Measurements from ENCODE around the gene CDC7.
A peak's percentile ranks its signal among the peaks of the same experiment; 100 is the strongest.
"Not testable (repeated sequence)": the region's sequence is repeated elsewhere in the genome, so short reads cannot be mapped to it uniquely, and the experiment has no call there.

CDC7 gene

DNA sequence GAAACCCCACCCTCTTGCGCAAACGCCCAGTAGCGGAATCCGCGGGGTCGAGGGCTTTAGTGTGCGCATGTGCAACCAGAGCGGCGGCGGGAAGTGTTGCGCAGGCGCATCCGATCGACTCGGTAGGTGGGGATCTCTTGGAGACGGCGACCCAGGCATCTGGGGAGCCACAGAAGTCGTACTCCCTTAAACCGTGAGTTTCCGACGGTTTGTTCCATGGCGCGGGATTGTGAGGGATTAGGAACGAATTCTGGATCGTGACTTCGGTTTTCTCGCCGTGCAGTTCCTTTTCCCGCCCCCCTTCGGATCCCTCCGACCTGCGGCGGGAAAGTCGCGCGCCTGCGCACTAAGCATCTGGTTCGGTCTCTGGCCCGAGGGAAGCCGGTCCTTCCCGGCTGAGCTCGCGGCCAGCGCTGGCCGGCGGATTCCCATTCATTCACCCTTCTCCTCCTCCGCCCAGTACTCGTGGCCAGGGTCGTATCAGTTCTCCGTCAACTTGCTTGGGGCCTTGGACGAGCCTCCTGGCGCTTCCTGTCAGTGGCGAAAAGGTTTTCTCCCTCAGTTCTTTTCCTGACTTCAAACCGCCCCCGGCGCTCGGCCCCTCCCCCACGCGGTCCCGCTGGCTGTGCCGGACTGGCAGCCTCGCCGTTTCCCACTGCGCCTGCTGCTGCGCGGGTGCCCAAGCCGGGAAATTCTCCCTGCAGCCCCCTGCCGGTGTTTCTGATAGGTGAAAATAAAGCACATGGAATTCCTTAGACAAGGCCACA is at the start of gene CDC7:
Gene CDC7 (plus strand): TSS at position 96 of the 767 bp plus-strand sequence. CDS start 866 bp downstream, outside the sequence.
- peak; percentile 77 to 82 (median 80) for DNase-seq (ENCODE audit: low read depth in 3 of 3)

DNA sequence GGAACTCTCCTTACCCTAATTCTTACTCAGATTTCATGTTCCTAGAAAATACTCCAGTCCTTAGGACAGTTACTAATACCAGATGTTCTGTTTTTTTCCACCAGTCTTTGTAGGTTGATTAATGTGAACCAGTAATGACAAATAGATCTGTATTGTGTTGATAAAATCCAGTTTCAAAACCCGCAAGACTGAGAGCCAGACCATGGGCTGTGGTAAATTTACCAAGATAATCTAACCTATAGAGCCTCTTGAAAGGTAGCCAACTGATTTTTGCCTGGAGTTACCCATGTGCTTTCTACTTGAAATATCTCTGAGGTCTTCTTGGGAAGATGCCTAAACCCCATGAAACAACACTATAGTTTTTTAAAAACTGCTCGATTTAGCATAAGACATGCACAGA is 46.5 kb upstream of the CDC7 start:
- DNase-seq (ENCODE audit: low read depth in 3 of 3): no peak

GRCh38 chr1:91455334-91455733 is 45.3 kb upstream of the CDC7 start:
- DNase-seq (ENCODE audit: low read depth in 3 of 3): no peak

GRCh38 chr1:91455896-91456295 is 44.8 kb upstream of the CDC7 start:
- no peak for DNase-seq (ENCODE audit: low read depth in 3 of 3)

GRCh38 chr1:91465350-91465749 is 35.3 kb upstream of the CDC7 start:
- not testable (repeated sequence) for DNase-seq (ENCODE audit: low read depth in 3 of 3)

- no peak for DNase-seq (ENCODE audit: low read depth in 3 of 3)
These were observed 24.0 kb upstream of the CDC7 start for GRCh38 chr1:91476533-91477217.

DNA sequence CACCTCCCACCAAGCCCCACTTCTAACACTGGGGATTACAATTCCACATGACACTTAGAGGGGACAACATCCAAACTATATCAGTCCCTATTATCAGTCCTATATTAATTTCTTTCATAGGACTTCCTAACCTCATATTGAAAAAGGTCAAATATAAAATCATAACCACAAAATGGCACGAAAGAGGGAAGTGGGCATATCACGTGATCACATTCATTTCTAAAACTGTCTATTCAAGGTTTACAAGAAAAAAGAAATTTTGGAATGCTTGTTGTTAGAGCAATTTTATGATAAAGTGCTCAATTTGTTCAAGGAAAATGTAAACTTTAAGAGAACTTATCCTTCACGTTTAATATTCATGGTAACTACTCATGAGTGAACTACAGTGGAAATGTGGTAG is 13.2 kb upstream of the CDC7 start:
- no peak for DNase-seq (ENCODE audit: low read depth in 3 of 3)

GRCh38 chr1:91490501-91490900 is 10.2 kb upstream of the CDC7 start:
- DNase-seq (ENCODE audit: low read depth in 3 of 3): no peak

GRCh38 chr1:91498035-91498434 is 2.6 kb upstream of the CDC7 start:
- DNase-seq (ENCODE audit: low read depth in 3 of 3): no peak

- DNase-seq (ENCODE audit: low read depth in 3 of 3): no peak
These were observed 2.0 kb upstream of the CDC7 start for GRCh38 chr1:91498498-91499245.

GRCh38 chr1:91499346-91499745 is 1.3 kb upstream of the CDC7 start:
- no peak for DNase-seq (ENCODE audit: low read depth in 3 of 3)

- no peak for DNase-seq (ENCODE audit: low read depth in 3 of 3)
These were observed 521 bp upstream of the CDC7 start for GRCh38 chr1:91499904-91500755.

DNA sequence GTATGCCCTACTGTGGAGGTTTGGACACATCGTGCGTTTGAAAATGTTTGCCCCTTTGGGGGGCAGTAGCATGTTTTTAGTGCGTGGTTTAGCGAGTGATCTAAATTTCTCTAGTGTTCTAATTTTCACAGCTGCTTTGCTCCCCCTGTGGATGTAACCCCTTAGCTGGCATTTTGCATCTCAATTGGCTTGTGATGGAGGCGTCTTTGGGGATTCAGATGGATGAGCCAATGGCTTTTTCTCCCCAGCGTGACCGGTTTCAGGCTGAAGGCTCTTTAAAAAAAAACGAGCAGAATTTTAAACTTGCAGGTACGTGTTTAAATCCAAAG is 836 bp downstream of the CDC7 start:
- DNase-seq (ENCODE audit: low read depth in 3 of 3): no peak

DNA sequence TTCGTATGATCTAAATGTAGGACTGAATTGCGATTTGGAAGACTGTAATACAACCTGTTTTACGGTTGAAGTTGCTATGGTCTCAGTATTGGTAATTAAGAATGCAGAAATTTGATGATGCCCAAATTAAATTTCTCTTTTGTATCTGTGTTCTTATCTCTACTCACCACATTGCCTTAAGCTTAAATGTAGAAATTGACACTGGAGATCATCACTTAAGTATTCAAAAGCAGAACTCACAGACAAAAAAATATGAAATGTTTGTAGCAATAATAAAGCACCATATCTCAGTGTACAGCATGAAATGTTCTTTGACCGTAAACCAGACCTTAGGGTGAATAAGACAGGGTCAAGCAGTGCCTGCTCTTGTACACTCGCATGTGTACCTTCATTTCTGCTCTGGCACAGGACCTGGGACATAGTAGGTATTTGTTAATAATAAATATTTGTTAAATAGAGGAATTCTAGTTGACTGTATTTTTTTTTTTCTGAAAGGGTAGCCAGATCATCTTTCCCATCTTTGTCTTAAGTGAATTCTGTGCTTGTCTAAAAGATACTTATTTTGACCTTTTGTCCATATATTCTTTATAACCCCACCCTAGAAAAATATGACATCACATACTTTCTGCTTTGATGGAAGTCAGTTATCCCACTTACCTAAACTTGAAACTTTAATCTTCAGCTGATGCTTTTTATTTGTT is 1.5 kb downstream of the CDC7 start:
- DNase-seq (ENCODE audit: low read depth in 3 of 3): no peak

DNA sequence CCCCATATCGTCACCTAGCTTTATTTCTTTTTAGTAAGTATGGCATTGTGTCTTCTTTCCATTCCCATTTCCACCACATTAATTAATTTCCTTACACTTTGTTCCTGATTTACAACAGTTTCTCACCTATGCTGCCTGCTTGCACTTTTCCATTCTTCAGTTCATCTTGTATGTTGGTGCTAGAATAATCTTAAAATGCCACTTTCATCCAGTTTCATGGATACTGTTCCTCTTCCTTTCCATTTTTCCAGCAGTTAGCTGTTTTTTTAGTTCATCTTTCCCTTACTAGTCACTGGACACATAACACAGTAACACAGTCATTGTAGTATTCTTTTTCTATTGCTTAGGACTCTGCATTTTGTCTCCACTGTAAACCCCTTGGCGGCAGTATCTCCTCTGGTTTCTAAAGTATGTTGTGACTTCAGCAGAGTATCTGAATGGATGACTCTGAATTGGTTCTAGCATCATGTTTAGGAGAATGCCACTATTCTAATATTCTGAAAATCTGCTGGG is 2.1 kb downstream of the CDC7 start:
- DNase-seq (ENCODE audit: low read depth in 3 of 3): no peak

- DNase-seq (ENCODE audit: low read depth in 3 of 3): no peak
These were observed 2.8 kb downstream of the CDC7 start for GRCh38 chr1:91503332-91503900.

- DNase-seq (ENCODE audit: low read depth in 3 of 3): no peak
These were observed 3.4 kb downstream of the CDC7 start for GRCh38 chr1:91503975-91504530.

DNA sequence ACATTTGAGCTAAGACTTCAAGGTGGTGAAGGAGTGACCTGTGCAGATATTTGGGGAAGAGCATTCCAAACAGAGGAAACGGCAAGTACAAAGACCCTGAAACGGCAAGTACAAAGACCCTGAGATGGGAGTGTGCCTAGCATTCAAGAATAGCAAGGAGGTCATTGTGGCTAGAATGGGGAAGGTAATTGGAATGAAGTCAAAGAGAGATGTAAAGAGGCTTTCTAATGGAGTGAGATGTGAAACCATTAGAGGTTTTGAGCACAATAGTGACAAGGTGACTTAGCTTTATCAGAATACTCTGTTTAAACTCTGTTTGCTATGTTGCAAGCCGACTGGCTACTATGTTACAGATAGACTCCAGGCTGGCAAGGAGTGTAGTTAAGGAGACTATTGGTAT is 4.4 kb downstream of the CDC7 start:
- DNase-seq (ENCODE audit: low read depth in 3 of 3): no peak

DNA sequence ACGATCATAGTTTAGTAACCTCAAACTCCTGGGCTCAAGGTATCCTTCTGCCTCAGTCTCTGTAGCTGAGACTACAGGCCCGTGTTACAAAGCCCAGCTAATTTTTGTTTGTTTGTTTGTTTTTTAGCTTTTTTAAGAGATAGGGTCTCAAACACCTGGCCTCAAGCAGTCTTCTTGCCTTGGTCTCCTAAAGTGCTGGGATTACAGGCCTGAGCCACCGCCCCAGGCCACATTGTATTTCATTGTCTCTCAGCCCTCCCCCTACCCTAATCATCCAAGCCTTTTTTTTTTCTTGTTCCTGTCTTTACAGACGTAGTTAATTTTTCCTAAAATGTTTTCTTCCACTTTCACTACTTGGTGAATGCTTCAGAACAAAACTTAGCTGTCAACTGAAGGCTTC is 5.4 kb downstream of the CDC7 start:
- DNase-seq (ENCODE audit: low read depth in 3 of 3): no peak

DNA sequence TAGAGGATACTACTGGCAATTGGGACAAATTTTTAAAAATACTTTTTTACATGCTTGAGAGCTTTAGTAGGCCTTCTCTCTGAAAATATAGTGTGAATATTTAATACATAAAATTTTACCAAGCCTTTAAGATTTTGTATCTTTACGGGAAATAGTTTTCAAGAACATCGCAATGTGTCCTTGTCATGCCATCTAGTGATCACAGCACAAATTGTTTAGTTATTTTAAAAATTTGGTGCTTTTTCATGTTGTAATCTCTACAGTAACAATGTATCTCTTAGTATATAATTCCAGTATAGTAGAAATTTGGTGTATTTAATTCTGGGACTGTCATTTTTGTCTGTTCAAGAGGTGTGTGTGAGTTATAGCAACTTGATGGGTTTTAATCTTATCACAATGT is 6.7 kb downstream of the CDC7 start:
- no peak for DNase-seq (ENCODE audit: low read depth in 3 of 3)
